CD14-positive monocyte (primary cell): ENCODE data around the gene WDR38. TPM values are rescaled to one million over a fixed set of nuclear protein-coding genes. Genes with fewer than 3 reads are reported as not detected.

Experiments
- DNase-seq, 3 donors: peaks; one replicate each; pipeline ENCODE4 v3.0.0-alpha.2; 2011 to 2022
- H2AFZ ChIP-seq: 2 replicates; pipeline ENCODE4 v1.6.0; 2012; ENCODE audit warnings: mild to moderate bottlenecking, low read depth, low read length, inconsistent platforms; ENCODE audit not compliant: insufficient read depth, poor library complexity, severe bottlenecking
- H3K27ac ChIP-seq, 2 donors: 1 replicate in 1 of 2; 2 replicates in 1 of 2; pipeline ENCODE4 v1.5.1; 2012 to 2013; ENCODE audit warnings: low read length in 2 of 2, control low read depth in 1 of 2, inconsistent platforms in 1 of 2, low read depth in 1 of 2, mild to moderate bottlenecking in 1 of 2
- H3K27me3 ChIP-seq, 2 donors: one replicate each; pipeline versions ENCODE4 v1.6.0 to v1.6.1; 2011 to 2013; ENCODE audit warnings: low read length in 2 of 2; ENCODE audit not compliant: control insufficient read depth in 2 of 2, insufficient read depth in 2 of 2
- H3K36me3 ChIP-seq, 2 donors: replicated peaks in 1 of 2; 1 replicate in 1 of 2; 2 replicates in 1 of 2; pipeline versions ENCODE4 v1.5.1 to v1.6.1; 2012 to 2013; ENCODE audit warnings: low read length in 2 of 2, control low read depth in 1 of 2, inconsistent platforms in 1 of 2, mild to moderate bottlenecking in 1 of 2; ENCODE audit not compliant: insufficient read depth in 2 of 2, control insufficient read depth in 1 of 2
- H3K4me1 ChIP-seq, 2 donors: 1 replicate in 1 of 2; 2 replicates in 1 of 2; pipeline versions ENCODE4 v1.5.1 to v1.6.1; 2012 to 2013; ENCODE audit warnings: low read length in 2 of 2, control low read depth in 1 of 2, inconsistent platforms in 1 of 2, mild to moderate bottlenecking in 1 of 2, moderate library complexity in 1 of 2; ENCODE audit not compliant: insufficient read depth in 2 of 2, control insufficient read depth in 1 of 2
- H3K4me2 ChIP-seq: replicated peaks from 2 replicates; pipeline ENCODE3; 2012; ENCODE audit warnings: low read length, moderate library complexity, mild to moderate bottlenecking; ENCODE audit not compliant: poor library complexity, severe bottlenecking; ENCODE audit errors: extremely low read depth
- H3K4me3 ChIP-seq, 3 experiments: fragments of 200-600 bp in 1 of 3; sonication (generic) in 1 of 3; replicated peaks in 1 of 3; 1 replicate in 2 of 3; 2 replicates in 1 of 3; pipeline ENCODE4 v1.5.1; 2011 to 2013; ENCODE audit warnings: low read length in 3 of 3, mild to moderate bottlenecking in 3 of 3, control low read depth in 2 of 3, low read depth in 2 of 3, inconsistent platforms in 1 of 3, moderate library complexity in 1 of 3
- H3K79me2 ChIP-seq: 2 replicates; pipeline ENCODE4 v1.6.0; 2012; ENCODE audit warnings: mild to moderate bottlenecking, control low read depth, inconsistent platforms, low read length, moderate library complexity; ENCODE audit not compliant: insufficient read depth
- H3K9ac ChIP-seq: 2 replicates; pipeline ENCODE4 v1.6.0; 2017; ENCODE audit warnings: low read length, mild to moderate bottlenecking; ENCODE audit not compliant: insufficient read depth, poor library complexity, severe bottlenecking
- H3K9me3 ChIP-seq, 2 donors: replicated peaks in 1 of 2; 1 replicate in 1 of 2; 2 replicates in 1 of 2; pipeline versions ENCODE4 v1.5.1 to v1.6.1; 2012 to 2013; ENCODE audit warnings: low read length in 2 of 2, control low read depth in 1 of 2; ENCODE audit not compliant: control insufficient read depth in 1 of 2, insufficient read depth in 1 of 2
- H4K20me1 ChIP-seq: 2 replicates; pipeline ENCODE4 v1.6.0; 2012; ENCODE audit warnings: mild to moderate bottlenecking, low read length, control low read depth, moderate library complexity; ENCODE audit not compliant: insufficient read depth
- H3K27ac Mint-ChIP-seq, 7 donors: one replicate each; pipeline ENCODE4 v1.8.0; 2020; ENCODE audit warnings: mild to moderate bottlenecking in 7 of 7, mixed read lengths in 7 of 7, moderate library complexity in 6 of 7, inconsistent platforms in 2 of 7
- H3K27me3 Mint-ChIP-seq, 3 donors: one replicate each; pipeline ENCODE4 v1.8.0; 2021 to 2022; ENCODE audit warnings: low read depth in 3 of 3, mild to moderate bottlenecking in 3 of 3, mixed read lengths in 3 of 3, moderate library complexity in 3 of 3, inconsistent platforms in 1 of 3
- H3K36me3 Mint-ChIP-seq, 2 donors: one replicate each; pipeline ENCODE4 v1.8.0; 2020; ENCODE audit warnings: mixed read lengths in 2 of 2, inconsistent platforms in 1 of 2, mild to moderate bottlenecking in 1 of 2
- H3K4me1 Mint-ChIP-seq: one replicate; pipeline ENCODE4 v1.8.0; 2020; ENCODE audit warnings: mild to moderate bottlenecking, mixed read lengths
- H3K4me3 Mint-ChIP-seq, 2 donors: one replicate each; pipeline ENCODE4 v1.8.0; 2020; ENCODE audit warnings: mild to moderate bottlenecking in 2 of 2, mixed read lengths in 2 of 2, moderate library complexity in 1 of 2
- H3K9me3 Mint-ChIP-seq, 7 donors: one replicate each; pipeline ENCODE4 v1.8.0; 2020 to 2022; ENCODE audit warnings: mixed read lengths in 7 of 7, mild to moderate bottlenecking in 6 of 7, moderate library complexity in 6 of 7, inconsistent platforms in 2 of 7
- WGBS: methylation state at CpG from one replicate; pipeline ENCODE4 v1.1.5; 2013; ENCODE audit warnings: missing lambda C conversion rate; ENCODE audit not compliant: insufficient coverage; 5-methylcytosine and 5-hydroxymethylcytosine counted together
- intact Hi-C, 2 donors: fragments of 100-400 bp; cut with micrococcal nuclease; formaldehyde crosslinking; loops; one replicate each; pipeline versions ENCODE4 v1.15.0 to v1.15.1; 2023
- polyA plus RNA-seq, 3 donors: library from polyadenylated mRNA; depleted of rRNA in 1 of 3; unstranded in 2 of 3; stranded (reverse) in 1 of 3; fragments of 300-500 nt in 2 of 3; fragments of >200 nt in 1 of 3; fragmentation: Illumina TruSeq in 2 of 3; gene quantifications; 1 replicate in 2 of 3; 2 replicates in 1 of 3; pipeline ENCODE4 v1.2.3, GENCODE V29; 2012 to 2021
- TF ChIP-seq, protein P1 (sequence below): fragments of 200-600 bp; IDR thresholded peaks from one replicate; pipeline ENCODE4 v1.8.0; 2022; ENCODE audit warnings: antibody characterized with exemption, mild to moderate bottlenecking

The WDR38 gene
- polyA plus RNA-seq, 3 donors: not detected

DNA sequence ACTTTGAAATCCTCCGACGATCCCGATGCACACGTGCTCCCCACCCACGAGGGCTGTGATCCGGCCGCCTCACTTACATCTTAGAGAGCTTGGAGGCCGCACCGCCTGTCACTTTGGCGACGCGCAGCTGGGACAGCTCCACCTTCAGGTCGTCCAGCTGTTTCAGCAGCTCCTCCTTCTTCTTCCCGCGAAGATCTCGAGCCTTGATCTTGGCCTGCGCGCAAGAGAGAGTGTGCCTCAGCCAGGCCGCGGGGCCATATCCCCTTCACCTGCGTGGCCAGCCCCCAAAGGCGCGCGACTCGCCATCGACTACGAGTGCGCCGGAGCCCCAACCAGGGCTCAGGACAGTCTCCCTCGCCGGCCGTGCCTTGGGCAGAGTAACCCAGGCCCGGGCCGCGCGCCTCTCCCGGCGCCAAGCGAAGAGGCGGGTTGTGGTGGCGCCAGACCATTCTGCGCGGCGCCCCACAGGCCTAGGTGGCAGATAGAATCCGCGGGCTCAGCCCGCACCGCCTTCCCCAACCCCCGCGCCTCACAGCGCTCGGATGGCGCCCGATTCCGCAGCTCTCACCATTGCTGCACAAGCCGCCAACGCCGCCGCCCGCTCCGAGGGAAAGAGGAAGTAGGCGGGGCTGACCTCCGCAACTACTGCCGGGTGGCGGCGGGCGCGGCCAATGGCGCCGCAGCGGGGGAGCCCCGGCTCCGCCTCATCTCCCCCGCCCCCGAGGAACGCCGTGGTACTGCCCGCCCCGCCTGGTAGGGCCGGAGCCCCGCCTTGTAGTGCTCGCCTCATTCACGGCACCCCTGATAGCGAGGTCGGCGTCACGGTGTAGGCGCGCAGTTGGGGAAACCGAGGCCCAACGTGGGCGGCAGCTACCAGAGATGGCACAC is 8.3 kb downstream of the WDR38 start, which contains the start of the genes ARPC5L and RPL35:
Gene ARPC5L (plus strand): TSS at position 789 of the 888 bp plus-strand sequence. CDS start 7,161 bp downstream, outside the sequence.
Gene RPL35 (minus strand): TSS at position 616 of the 888 bp plus-strand sequence. CDS start 45 bp downstream, at position 571.
- Histone ChIP-seq H4K20me1 (peaks cover 48% of the 10 kb centered on the region), H3K4me1 (peaks cover 26 to 30% of the 10 kb centered on the region in 2 donors), H2AFZ (peak within 1 kb of the TSS; percentile 80), H3K27me3 (no peaks in the 10 kb centered on the region), H3K9me3 (no peaks in the 10 kb centered on the region), H3K79me2 (peaks cover 30% of the 10 kb centered on the region), H3K9ac (peak within 1 kb of the TSS; percentile 92), H3K4me2 (peak within 1 kb of the TSS; percentile 75), H3K36me3 (peaks cover 38 to 44% of the 10 kb centered on the region in 2 donors), H3K27ac (peak within 1 kb of the TSS; percentile 90 to 91), H3K4me3 (peak within 1 kb of the TSS; percentile 79 to 90 (median 83))
- Mint-ChIP-seq H3K27ac (peak within 1 kb of the TSS; percentile 85 to 96 (median 94)), H3K4me3 (peak within 1 kb of the TSS; percentile 90 to 96), H3K27me3 (peaks cover 0 to 2% (median 0%) of the 10 kb centered on the region in 3 donors), H3K4me1 (peaks cover 34% of the 10 kb centered on the region), H3K9me3 (no peaks in the 10 kb centered on the region), H3K36me3 (peaks cover 36 to 39% of the 10 kb centered on the region in 2 donors)
- TF ChIP-seq, protein P1, sequence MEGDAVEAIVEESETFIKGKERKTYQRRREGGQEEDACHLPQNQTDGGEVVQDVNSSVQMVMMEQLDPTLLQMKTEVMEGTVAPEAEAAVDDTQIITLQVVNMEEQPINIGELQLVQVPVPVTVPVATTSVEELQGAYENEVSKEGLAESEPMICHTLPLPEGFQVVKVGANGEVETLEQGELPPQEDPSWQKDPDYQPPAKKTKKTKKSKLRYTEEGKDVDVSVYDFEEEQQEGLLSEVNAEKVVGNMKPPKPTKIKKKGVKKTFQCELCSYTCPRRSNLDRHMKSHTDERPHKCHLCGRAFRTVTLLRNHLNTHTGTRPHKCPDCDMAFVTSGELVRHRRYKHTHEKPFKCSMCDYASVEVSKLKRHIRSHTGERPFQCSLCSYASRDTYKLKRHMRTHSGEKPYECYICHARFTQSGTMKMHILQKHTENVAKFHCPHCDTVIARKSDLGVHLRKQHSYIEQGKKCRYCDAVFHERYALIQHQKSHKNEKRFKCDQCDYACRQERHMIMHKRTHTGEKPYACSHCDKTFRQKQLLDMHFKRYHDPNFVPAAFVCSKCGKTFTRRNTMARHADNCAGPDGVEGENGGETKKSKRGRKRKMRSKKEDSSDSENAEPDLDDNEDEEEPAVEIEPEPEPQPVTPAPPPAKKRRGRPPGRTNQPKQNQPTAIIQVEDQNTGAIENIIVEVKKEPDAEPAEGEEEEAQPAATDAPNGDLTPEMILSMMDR: peak; percentile 55
- intact Hi-C loops: loop anchor here (5.0 to 10.0 kb wide), 2 partner anchors 81 to 283 kb away; partner anchors contain the start of genes GOLGA1 (in 2 of the 2) and SCAI (in 1 of the 2)
- DNase-seq: peak; percentile 91 to 93 (median 92)
- under 1% methylated on average over 92 of the region's 92 CpGs for WGBS

DNA sequence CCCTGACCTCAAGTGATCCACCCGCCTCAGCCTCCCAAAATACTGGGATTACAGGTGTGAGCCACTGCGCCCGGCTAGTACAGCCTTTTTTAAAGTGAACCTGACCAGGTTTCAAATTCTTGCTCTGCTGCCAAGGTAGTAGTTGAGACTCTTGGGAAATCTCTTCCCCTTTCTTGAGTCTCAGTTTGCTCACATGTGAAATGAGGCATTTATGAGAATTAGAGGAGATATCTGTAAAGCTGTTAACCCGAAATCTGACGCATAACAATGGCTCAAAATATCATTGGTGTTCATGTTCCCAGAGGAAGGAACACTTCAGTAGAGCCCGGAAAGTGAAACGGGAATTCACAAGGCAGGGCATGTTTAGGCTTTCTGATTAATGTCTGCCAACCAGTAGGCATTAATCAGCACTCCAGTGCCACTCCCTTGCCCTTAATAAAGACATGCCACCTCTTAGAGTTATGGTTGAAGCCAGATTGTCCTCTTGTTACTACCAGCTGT is 10.2 kb downstream of the WDR38 start:
- H3K27ac ChIP-seq: no peak overlapping the region
- no peak for DNase-seq
- H3K9ac ChIP-seq: no peak overlapping the region
- H3K27me3 Mint-ChIP-seq: peaks cover 0 to 2% (median 0%) of the 10 kb centered on the region in 3 donors
- peaks cover 30% of the 10 kb centered on the region for H4K20me1 ChIP-seq
- intact Hi-C loops: loop anchor here (5.0 to 10.0 kb wide), 2 partner anchors 79 to 281 kb away; partner anchors contain the start of genes GOLGA1 (in 2 of the 2) and SCAI (in 1 of the 2)
- H3K36me3 ChIP-seq: peaks cover 21 to 25% of the 10 kb centered on the region in 2 donors
- no peak overlapping the region for H3K4me3 Mint-ChIP-seq
- peaks cover 21% of the 10 kb centered on the region in 2 donors for H3K36me3 Mint-ChIP-seq
- H3K27me3 ChIP-seq: no peaks in the 10 kb centered on the region
- TF ChIP-seq, protein P1: no peak
- no peaks in the 10 kb centered on the region for H3K9me3 Mint-ChIP-seq
- H3K4me1 Mint-ChIP-seq: peaks cover 42% of the 10 kb centered on the region
- peaks cover 41% of the 10 kb centered on the region for H3K79me2 ChIP-seq
- peaks cover 34 to 39% of the 10 kb centered on the region in 2 donors for H3K4me1 ChIP-seq
- H3K4me3 ChIP-seq: no peak overlapping the region
- no peak overlapping the region for H3K4me2 ChIP-seq
- H3K27ac Mint-ChIP-seq: peak overlapping the region in 4 of 7 donors; percentile 18 to 53 (median 38)
- no peak overlapping the region for H2AFZ ChIP-seq
- WGBS: 80% methylated on average over 4 of the region's 7 CpGs
- no peaks in the 10 kb centered on the region for H3K9me3 ChIP-seq
